GM21717 (cell line): ENCODE data around the gene RBFOX1.

ENCODE experiments used
- ATAC-seq: cut with Tn5 transposase; IDR thresholded peaks from one replicate; pipeline ENCODE4 v1.9.1; 2021; ENCODE audit warnings: mild to moderate bottlenecking, moderate library complexity; ENCODE audit not compliant: unreplicated experiment

Gene RBFOX1

GRCh38 chr16:7332611-7333010, at the start of gene RBFOX1:
Gene RBFOX1 (plus strand): TSS chr16:7332845.
- ATAC-seq: no peak

- ATAC-seq: no peak
Observed at GRCh38 chr16:7284780-7285179, 47.9 kb upstream of the RBFOX1 start.

- ATAC-seq: no peak
Observed at GRCh38 chr16:7285520-7285919, 47.1 kb upstream of the RBFOX1 start.

GRCh38 chr16:7289299-7289698, 43.3 kb upstream of the RBFOX1 start:
- ATAC-seq: no peak

- ATAC-seq: no peak
Observed at GRCh38 chr16:7290682-7291081, 42.0 kb upstream of the RBFOX1 start.

GRCh38 chr16:7294020-7294419, 38.6 kb upstream of the RBFOX1 start:
- no peak for ATAC-seq

GRCh38 chr16:7303052-7303610, 29.5 kb upstream of the RBFOX1 start:
- ATAC-seq: no peak

GRCh38 chr16:7303660-7304200, 28.9 kb upstream of the RBFOX1 start:
- ATAC-seq: no peak

- ATAC-seq: no peak
Observed at GRCh38 chr16:7304279-7304678, 28.4 kb upstream of the RBFOX1 start.

GRCh38 chr16:7304958-7305357, 27.7 kb upstream of the RBFOX1 start:
- ATAC-seq: no peak

GRCh38 chr16:7313170-7313569, 19.5 kb upstream of the RBFOX1 start:
- ATAC-seq: no peak

GRCh38 chr16:7314163-7314562, 18.5 kb upstream of the RBFOX1 start:
- no peak for ATAC-seq

- ATAC-seq: no peak
Observed at GRCh38 chr16:7315813-7316212, 16.8 kb upstream of the RBFOX1 start.

- ATAC-seq: no peak
Observed at GRCh38 chr16:7316281-7316888, 16.3 kb upstream of the RBFOX1 start.

GRCh38 chr16:7317982-7318381, 14.7 kb upstream of the RBFOX1 start:
- no peak for ATAC-seq

- no peak for ATAC-seq
Observed at GRCh38 chr16:7318686-7319085, 14.0 kb upstream of the RBFOX1 start.

GRCh38 chr16:7319514-7319913, 13.1 kb upstream of the RBFOX1 start:
- ATAC-seq: no peak

GRCh38 chr16:7321661-7322060, 11.0 kb upstream of the RBFOX1 start:
- no peak for ATAC-seq

- ATAC-seq: no peak
Observed at GRCh38 chr16:7324321-7324720, 8.3 kb upstream of the RBFOX1 start.

- ATAC-seq: no peak
Observed at GRCh38 chr16:7325834-7326233, 6.8 kb upstream of the RBFOX1 start.

GRCh38 chr16:7330709-7331108, 1.9 kb upstream of the RBFOX1 start:
- no peak for ATAC-seq

GRCh38 chr16:7331997-7332396, 648 bp upstream of the RBFOX1 start:
- ATAC-seq: no peak
